T-helper 1 cell treated with Interleukin-12 subunit alpha and Interleukin-12 subunit beta and Interleukin-4 antibody, amounts not matched to agents 30 μg/mL and 1 μg/mL, for 36 hours (primary cell): ENCODE measurements around the gene GIPR.

ENCODE experiments used
- H3K27ac Mint-ChIP-seq: one replicate; pipeline ENCODE4 v1.8.0; 2021; ENCODE audit warnings: mild to moderate bottlenecking, mixed read lengths
- H3K27me3 Mint-ChIP-seq: one replicate; pipeline ENCODE4 v1.8.0; 2021; ENCODE audit warnings: low read depth, mixed read lengths
- H3K36me3 Mint-ChIP-seq: one replicate; pipeline ENCODE4 v1.8.0; 2021; ENCODE audit warnings: low read depth, mixed read lengths
- H3K4me1 Mint-ChIP-seq: one replicate; pipeline ENCODE4 v1.8.0; 2021; ENCODE audit warnings: low read depth, mixed read lengths
- H3K4me3 Mint-ChIP-seq: one replicate; pipeline ENCODE4 v1.8.0; 2021; ENCODE audit warnings: mild to moderate bottlenecking, moderate library complexity, mixed read lengths
- H3K9me3 Mint-ChIP-seq: one replicate; pipeline ENCODE4 v1.8.0; 2021; ENCODE audit warnings: mixed read lengths

GIPR gene

GRCh38 chr19:45641274-45642105 lies 26.5 kb upstream of the GIPR start:
- Mint-ChIP-seq H3K4me1 (peaks cover 34% of the 10 kb centered on the region), H3K27ac (peak overlapping the region; percentile 94)

GRCh38 chr19:45643024-45643926 lies 24.7 kb upstream of the GIPR start:
- Mint-ChIP-seq H3K9me3 (no peaks in the 10 kb centered on the region), H3K36me3 (peaks cover 10% of the 10 kb centered on the region), H3K4me1 (peaks cover 33% of the 10 kb centered on the region), H3K27ac (peak overlapping the region; percentile 96), H3K27me3 (peaks cover 4% of the 10 kb centered on the region), H3K4me3 (peak overlapping the region; percentile 76)

More at GRCh38 chr19:45641274-45642105, 26.5 kb upstream of the GIPR start:
- peak overlapping the region; percentile 82 for H3K4me3 Mint-ChIP-seq
- peaks cover 4% of the 10 kb centered on the region for H3K27me3 Mint-ChIP-seq
- H3K9me3 Mint-ChIP-seq, result no peaks in the 10 kb centered on the region
- H3K36me3 Mint-ChIP-seq, result peaks cover 10% of the 10 kb centered on the region

DNA sequence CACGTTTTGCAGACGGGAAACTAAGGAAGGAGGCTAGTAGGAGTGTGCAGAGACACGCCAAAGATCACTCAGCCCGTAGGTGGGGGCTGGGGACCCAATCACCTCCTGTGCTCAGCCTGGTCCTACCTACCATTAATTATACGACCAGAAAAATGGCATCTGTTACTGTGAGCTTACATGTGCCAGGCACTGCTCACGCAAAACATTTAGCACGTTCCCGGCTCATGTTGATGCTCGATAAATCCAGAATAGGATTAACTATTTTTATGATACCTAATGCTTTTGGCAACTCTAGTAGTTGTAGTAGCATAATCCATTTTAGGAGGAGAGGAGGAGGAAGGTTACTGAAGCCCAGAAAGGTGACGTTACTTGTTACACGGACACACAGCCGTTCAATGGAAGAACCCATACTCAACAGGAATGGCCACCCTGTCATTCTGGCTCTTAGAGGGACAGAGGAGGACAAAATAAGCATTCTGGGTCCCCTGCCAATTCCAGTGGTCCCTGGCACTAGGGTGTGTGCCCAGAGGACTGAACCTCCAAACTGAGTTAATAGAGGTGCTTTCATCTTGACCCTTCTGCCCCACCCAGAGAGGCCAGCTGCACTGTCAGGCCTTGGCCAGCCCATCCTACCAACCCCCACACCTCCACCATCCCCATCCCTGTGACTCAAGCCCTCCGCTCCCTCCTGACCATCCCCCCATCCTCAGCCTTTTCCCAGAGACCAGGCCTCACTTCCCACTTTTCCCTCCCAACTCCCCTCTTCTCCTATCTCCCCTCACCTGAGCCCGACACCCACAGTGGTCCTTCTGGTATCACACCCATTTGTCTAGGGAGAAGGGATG lies 23.9 kb upstream of the GIPR start:
- no peaks in the 10 kb centered on the region for H3K9me3 Mint-ChIP-seq
- peaks cover 27% of the 10 kb centered on the region for H3K4me1 Mint-ChIP-seq
- peaks cover 4% of the 10 kb centered on the region for H3K27me3 Mint-ChIP-seq
- peak overlapping the region; percentile 39 for H3K27ac Mint-ChIP-seq
- peaks cover 4% of the 10 kb centered on the region for H3K36me3 Mint-ChIP-seq
- peak overlapping the region; percentile 10 for H3K4me3 Mint-ChIP-seq

- Mint-ChIP-seq H3K27ac (peak overlapping the region; percentile 77), H3K36me3 (peaks cover 4% of the 10 kb centered on the region), H3K4me3 (peak overlapping the region; percentile 85), H3K4me1 (peaks cover 27% of the 10 kb centered on the region), H3K9me3 (no peaks in the 10 kb centered on the region), H3K27me3 (peaks cover 4% of the 10 kb centered on the region)
Measured at GRCh38 chr19:45645068-45645630, 22.9 kb upstream of the GIPR start.

DNA sequence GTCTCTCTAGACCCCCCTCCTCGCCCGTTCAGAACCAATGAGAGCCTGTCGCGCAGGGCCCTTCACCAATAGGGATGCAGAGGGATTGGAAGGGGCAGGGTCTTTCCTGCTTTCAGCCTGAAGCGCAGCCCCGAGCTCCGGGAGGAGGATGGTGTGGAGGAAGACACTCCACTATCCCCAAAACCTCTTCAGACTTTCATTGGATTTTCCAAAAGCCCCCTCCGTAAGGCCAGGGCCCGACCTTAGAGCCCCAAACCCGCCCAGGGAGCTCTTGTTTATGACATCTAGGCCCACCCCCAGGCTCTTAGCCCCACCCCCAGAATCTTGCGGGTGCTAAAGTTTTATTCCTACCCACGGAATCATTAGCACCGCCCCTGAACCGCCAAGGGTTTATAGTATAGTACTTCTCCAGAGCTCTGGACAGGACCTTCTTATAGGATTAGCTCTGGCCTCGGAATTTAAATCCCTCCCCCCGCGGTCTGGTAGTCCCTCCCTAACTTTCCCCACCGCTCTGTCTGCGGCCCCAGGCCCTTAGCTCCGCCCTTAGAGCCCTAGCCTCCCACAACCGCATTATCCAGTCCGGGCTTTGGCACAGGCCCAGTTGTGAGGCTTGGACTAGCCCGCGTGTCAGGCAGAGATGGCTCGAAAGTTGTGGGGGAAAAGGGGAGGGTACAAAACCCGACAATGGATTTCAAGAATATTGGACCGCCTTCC lies 22.2 kb upstream of the GIPR start:
- Mint-ChIP-seq H3K4me3 (peak overlapping the region; percentile 85), H3K27ac (peak overlapping the region; percentile 77), H3K27me3 (peaks cover 4% of the 10 kb centered on the region), H3K9me3 (no peaks in the 10 kb centered on the region), H3K4me1 (peaks cover 24% of the 10 kb centered on the region), H3K36me3 (peaks cover 4% of the 10 kb centered on the region)

- H3K27ac Mint-ChIP-seq, result peak overlapping the region; percentile 77
Measured at GRCh38 chr19:45646345-45646698, 21.7 kb upstream of the GIPR start.

GRCh38 chr19:45650722-45651121 lies 17.3 kb upstream of the GIPR start:
- H3K27me3 Mint-ChIP-seq, result no peaks in the 10 kb centered on the region
- H3K4me1 Mint-ChIP-seq, result peaks cover 8% of the 10 kb centered on the region
- H3K4me3 Mint-ChIP-seq, result no peak overlapping the region
- H3K27ac Mint-ChIP-seq, result no peak overlapping the region
- no peaks in the 10 kb centered on the region for H3K36me3 Mint-ChIP-seq
- H3K9me3 Mint-ChIP-seq, result no peaks in the 10 kb centered on the region

More at GRCh38 chr19:45646345-45646698, 21.7 kb upstream of the GIPR start:
- peaks cover 4% of the 10 kb centered on the region for H3K27me3 Mint-ChIP-seq
- H3K4me3 Mint-ChIP-seq, result peak overlapping the region; percentile 85
- peaks cover under 1% of the 10 kb centered on the region for H3K36me3 Mint-ChIP-seq
- H3K9me3 Mint-ChIP-seq, result no peaks in the 10 kb centered on the region
- peaks cover 19% of the 10 kb centered on the region for H3K4me1 Mint-ChIP-seq

GRCh38 chr19:45653634-45654033 lies 14.4 kb upstream of the GIPR start:
- H3K27me3 Mint-ChIP-seq, result peaks cover 2% of the 10 kb centered on the region
- H3K9me3 Mint-ChIP-seq, result no peaks in the 10 kb centered on the region
- H3K4me1 Mint-ChIP-seq, result no peaks in the 10 kb centered on the region
- no peak overlapping the region for H3K4me3 Mint-ChIP-seq
- no peaks in the 10 kb centered on the region for H3K36me3 Mint-ChIP-seq
- no peak overlapping the region for H3K27ac Mint-ChIP-seq

DNA sequence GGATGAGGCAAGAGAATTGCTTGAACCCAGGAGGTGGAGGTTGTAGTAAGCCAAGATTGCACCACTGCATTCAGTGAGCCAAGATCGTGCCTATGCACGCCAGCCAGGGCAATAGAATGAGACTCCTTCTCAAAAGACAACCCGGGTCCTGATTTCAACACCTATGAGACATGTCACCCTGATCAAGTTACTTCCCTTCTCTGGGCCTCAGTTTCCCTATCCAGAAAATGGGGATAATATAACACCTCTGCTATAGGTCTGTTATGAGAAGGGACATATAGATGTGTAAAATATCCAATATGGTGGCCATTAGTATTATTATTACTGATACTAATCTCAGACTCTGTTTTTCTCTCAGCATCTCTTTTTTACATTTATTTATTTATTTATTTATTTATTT lies 12.9 kb upstream of the GIPR start:
- H3K9me3 Mint-ChIP-seq, result no peaks in the 10 kb centered on the region
- H3K36me3 Mint-ChIP-seq, result no peaks in the 10 kb centered on the region
- no peak overlapping the region for H3K4me3 Mint-ChIP-seq
- H3K27ac Mint-ChIP-seq, result no peak overlapping the region
- no peaks in the 10 kb centered on the region for H3K4me1 Mint-ChIP-seq
- peaks cover 9% of the 10 kb centered on the region for H3K27me3 Mint-ChIP-seq

GRCh38 chr19:45657520-45658167 lies 10.4 kb upstream of the GIPR start:
- H3K9me3 Mint-ChIP-seq, result no peaks in the 10 kb centered on the region
- no peak overlapping the region for H3K27ac Mint-ChIP-seq
- no peak overlapping the region for H3K4me3 Mint-ChIP-seq
- no peaks in the 10 kb centered on the region for H3K36me3 Mint-ChIP-seq
- H3K4me1 Mint-ChIP-seq, result no peaks in the 10 kb centered on the region
- peaks cover 15% of the 10 kb centered on the region for H3K27me3 Mint-ChIP-seq

DNA sequence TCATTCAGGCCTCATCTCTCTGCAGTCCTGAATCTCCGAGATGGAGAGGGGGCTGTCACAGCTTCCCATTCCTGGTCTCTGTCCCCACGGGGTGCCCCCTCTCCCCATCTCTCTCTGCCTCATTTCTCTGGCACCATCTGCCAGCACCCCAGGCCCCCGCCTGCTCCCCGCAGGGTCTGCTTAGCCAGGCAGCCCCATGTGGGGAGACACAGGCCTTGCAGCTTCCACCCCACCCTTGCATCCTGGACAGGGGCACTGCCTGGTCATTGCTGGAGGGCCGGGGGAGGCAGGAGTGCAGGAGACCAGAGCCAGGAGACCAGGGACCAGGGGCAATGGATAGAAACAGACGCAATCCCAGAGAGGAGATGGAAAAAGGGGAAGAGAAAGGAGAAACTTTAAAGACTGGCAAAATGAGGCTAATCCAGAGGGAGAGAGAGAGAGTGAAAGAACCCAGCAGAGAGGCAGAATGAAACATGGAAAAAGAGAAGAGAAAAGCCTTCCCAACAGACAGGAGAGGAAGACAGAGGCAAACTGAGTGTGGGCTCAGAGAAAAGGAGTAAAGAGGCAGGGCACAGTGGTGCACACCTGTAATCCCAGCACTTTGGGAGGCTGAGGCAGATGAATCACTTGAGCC lies 8.8 kb upstream of the GIPR start:
- Mint-ChIP-seq H3K27me3 (peaks cover 15% of the 10 kb centered on the region), H3K4me1 (peaks cover 3% of the 10 kb centered on the region), H3K36me3 (no peaks in the 10 kb centered on the region), H3K27ac (no peak overlapping the region), H3K9me3 (no peaks in the 10 kb centered on the region), H3K4me3 (no peak overlapping the region)

DNA sequence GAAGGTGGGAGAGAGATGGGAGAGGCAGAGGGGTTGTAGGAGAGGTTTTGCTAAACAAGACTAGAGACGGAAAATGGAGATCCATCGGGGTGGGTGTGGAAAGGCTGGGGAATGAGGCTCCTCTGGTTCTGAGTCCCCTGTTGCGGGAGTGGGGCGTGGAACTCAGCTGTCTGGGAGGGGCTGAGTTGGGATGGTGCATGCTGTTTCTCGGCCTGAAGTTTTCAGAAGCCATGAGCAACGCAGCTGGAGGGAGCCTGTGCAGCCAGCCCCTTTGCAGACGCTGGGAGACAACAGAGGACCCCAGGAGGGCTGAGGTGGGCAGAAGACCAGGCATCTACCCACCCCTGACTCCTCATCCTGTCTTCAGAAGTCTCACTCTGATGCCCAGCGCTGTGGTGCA lies 7.4 kb upstream of the GIPR start:
- H3K27ac Mint-ChIP-seq, result no peak overlapping the region
- H3K4me1 Mint-ChIP-seq, result peaks cover 3% of the 10 kb centered on the region
- H3K4me3 Mint-ChIP-seq, result no peak overlapping the region
- no peaks in the 10 kb centered on the region for H3K9me3 Mint-ChIP-seq
- H3K36me3 Mint-ChIP-seq, result no peaks in the 10 kb centered on the region
- peaks cover 15% of the 10 kb centered on the region for H3K27me3 Mint-ChIP-seq

DNA sequence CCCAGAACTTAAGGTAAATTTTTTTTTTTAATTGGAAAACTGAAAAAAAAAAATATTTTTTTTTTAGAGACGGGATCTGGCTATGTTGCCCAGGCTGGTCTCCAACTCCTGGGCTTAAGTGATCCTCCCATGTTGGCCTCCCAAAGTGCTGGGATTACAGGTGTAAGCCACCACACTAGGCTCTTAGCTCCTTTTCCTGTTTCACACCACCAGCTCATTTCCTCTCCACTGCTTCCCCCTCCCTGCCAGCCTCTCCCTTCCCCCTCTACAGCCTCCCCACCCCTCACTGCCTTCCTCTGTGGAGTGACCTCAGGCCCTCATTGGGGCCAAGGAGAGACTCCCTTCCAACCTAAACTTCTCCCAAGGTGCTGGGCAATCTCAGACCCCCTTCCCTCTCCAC lies 4.2 kb upstream of the GIPR start:
- H3K27me3 Mint-ChIP-seq, result peaks cover 11% of the 10 kb centered on the region
- H3K4me1 Mint-ChIP-seq, result peaks cover 12% of the 10 kb centered on the region
- H3K27ac Mint-ChIP-seq, result no peak overlapping the region
- no peaks in the 10 kb centered on the region for H3K36me3 Mint-ChIP-seq
- H3K4me3 Mint-ChIP-seq, result no peak overlapping the region
- no peaks in the 10 kb centered on the region for H3K9me3 Mint-ChIP-seq
